Naive B cell (primary cell): Measurements from ENCODE around the gene NLRP1. TPM values are rescaled to one million over a fixed set of nuclear protein-coding genes. Genes with fewer than 3 reads are reported as not detected.

Source experiments
- ATAC-seq, 2 donors: fragments of 150-1000 bp; cut with Tn5 transposase; 2 replicates each; pipeline ENCODE4 v1.10.0; 2021; ENCODE audit warnings: low read depth in 2 of 2, mild to moderate bottlenecking in 2 of 2, moderate library complexity in 2 of 2
- DNase-seq: peaks from one replicate; pipeline ENCODE4 v3.0.0; 2022
- H3K27ac Mint-ChIP-seq, 6 donors: one replicate each; pipeline ENCODE4 v1.8.0; 2020 to 2022; ENCODE audit warnings: mild to moderate bottlenecking in 6 of 6, mixed read lengths in 6 of 6, moderate library complexity in 5 of 6, inconsistent platforms in 2 of 6
- H3K27me3 Mint-ChIP-seq, 3 donors: one replicate each; pipeline ENCODE4 v1.8.0; 2021 to 2022; ENCODE audit warnings: mixed read lengths in 3 of 3, mild to moderate bottlenecking in 1 of 3
- H3K36me3 Mint-ChIP-seq, 2 donors: one replicate each; pipeline ENCODE4 v1.8.0; 2020 to 2022; ENCODE audit warnings: mixed read lengths in 2 of 2, inconsistent platforms in 1 of 2, mild to moderate bottlenecking in 1 of 2
- H3K4me1 Mint-ChIP-seq, 3 donors: one replicate each; pipeline ENCODE4 v1.8.0; 2020 to 2022; ENCODE audit warnings: mixed read lengths in 3 of 3, inconsistent platforms in 1 of 3, mild to moderate bottlenecking in 1 of 3, moderate library complexity in 1 of 3
- H3K4me3 Mint-ChIP-seq, 8 donors: one replicate each; pipeline ENCODE4 v1.8.0; 2020 to 2022; ENCODE audit warnings: mild to moderate bottlenecking in 8 of 8, mixed read lengths in 8 of 8, moderate library complexity in 8 of 8, inconsistent platforms in 2 of 8
- H3K9me3 Mint-ChIP-seq, 7 donors: one replicate each; pipeline ENCODE4 v1.8.0; 2020 to 2022; ENCODE audit warnings: mixed read lengths in 7 of 7, mild to moderate bottlenecking in 5 of 7, inconsistent platforms in 2 of 7, moderate library complexity in 1 of 7
- polyA plus RNA-seq, 6 donors: library from polyadenylated mRNA; unstranded; fragments of 300-500 nt; fragmentation: Illumina TruSeq; gene quantifications; one replicate each; pipeline ENCODE4 v1.2.3, GENCODE V29; 2021; ENCODE audit warnings: low read depth in 6 of 6

The NLRP1 gene
- polyA plus RNA-seq, 6 donors from 2014 or later, result 8.8 to 43.3 (median 18.2) TPM

DNA sequence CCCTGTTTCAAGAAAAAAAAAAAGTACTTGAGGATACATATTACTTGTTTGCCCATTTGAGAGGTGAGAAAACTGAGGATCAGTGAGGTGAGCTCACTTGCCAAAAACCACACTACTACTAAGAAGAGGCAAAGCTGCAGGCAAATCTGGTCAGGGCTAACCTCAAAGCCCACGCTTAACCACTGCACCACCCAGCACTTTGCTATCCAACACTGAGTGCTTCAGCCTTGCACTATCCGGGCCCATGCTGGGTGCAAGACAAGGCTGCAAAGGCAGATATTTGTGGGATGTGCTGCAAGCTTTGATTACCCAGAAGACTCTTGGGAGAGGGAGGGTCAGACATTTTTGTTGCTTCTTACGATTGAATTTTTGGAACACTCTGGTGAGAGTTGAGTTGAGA, 23.6 kb upstream of the NLRP1 start:
- DNase-seq, result no peak
- Mint-ChIP-seq H3K36me3 (no peaks in the 10 kb centered on the region), H3K4me1 (peaks cover 0 to 4% (median 0%) of the 10 kb centered on the region in 3 donors), H3K9me3 (peaks cover 0 to 2% (median 0%) of the 10 kb centered on the region in 7 donors), H3K4me3 (no peak overlapping the region), H3K27ac (no peak overlapping the region), H3K27me3 (peaks cover 18 to 30% (median 25%) of the 10 kb centered on the region in 3 donors)
- ATAC-seq, result no peak

DNA sequence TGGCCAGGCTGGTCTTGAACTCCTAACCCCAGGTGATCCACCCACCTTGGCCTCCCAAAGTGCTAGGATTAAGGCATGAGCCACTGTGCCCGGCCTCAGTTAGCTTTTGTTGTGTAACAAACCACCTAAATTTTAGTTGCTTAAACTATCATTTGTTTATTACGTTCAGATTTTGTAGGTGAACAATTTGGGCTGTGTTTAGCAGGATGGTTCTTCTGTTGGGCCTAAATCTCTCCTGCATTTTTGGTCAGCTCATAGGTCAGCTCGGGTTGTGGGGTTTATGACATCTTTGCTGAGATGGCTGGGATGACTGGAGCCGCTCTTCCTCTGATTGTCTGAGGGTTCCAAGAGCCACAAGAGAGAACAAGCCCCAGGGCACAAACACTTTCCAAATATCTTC, 21.1 kb upstream of the NLRP1 start:
- ATAC-seq (no peak), DNase-seq (no peak)
- Mint-ChIP-seq H3K36me3 (no peaks in the 10 kb centered on the region), H3K4me1 (no peaks in the 10 kb centered on the region), H3K27me3 (peaks cover 32 to 51% (median 40%) of the 10 kb centered on the region in 3 donors), H3K4me3 (no peak overlapping the region), H3K9me3 (no peaks in the 10 kb centered on the region), H3K27ac (no peak overlapping the region)

DNA sequence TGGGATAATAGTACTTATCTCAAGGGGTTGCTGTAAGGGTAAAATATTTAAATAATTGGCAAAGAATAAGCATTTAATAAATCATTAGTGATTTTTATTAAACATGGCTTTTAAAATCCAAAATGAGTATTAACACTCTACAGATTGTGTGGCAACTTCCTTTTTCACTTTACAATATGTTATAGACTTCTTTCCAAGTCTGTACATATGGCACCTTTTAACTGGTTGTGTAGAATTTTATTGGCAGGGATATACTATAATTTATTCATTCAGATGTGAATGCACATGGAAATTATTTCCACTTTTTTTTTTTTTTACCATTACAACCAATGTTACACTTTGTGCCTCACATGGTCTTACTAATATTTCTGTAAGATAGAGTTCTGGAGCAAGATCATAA, 15.7 kb upstream of the NLRP1 start:
- Mint-ChIP-seq H3K4me1 (no peaks in the 10 kb centered on the region), H3K36me3 (no peaks in the 10 kb centered on the region), H3K9me3 (peaks cover 0 to 2% (median 0%) of the 10 kb centered on the region in 7 donors), H3K4me3 (no peak overlapping the region), H3K27me3 (peaks cover 48 to 61% (median 51%) of the 10 kb centered on the region in 3 donors), H3K27ac (no peak overlapping the region)
- no peak for DNase-seq
- ATAC-seq, result no peak

DNA sequence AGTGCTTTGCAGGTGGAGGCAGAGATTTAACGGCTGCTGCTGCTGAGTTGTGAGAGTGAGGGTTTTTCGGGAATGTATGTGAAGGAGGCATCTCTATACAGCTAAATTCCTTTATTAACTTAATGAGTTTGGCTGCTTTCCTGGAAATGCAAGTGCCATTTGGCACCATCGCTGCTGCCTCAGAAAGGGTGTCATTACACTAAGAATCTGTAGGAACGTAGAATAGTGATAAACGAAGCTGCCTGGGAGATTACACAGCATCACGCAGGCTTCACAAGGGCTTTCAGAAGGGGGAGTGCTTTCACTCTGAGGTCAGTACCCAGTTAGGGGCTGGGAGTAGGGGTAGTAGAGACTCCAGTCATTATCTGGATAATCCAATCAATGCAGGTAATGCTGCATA, 14.1 kb upstream of the NLRP1 start:
- DNase-seq, result no peak
- peaks cover 60 to 75% (median 65%) of the 10 kb centered on the region in 3 donors for H3K27me3 Mint-ChIP-seq

DNA sequence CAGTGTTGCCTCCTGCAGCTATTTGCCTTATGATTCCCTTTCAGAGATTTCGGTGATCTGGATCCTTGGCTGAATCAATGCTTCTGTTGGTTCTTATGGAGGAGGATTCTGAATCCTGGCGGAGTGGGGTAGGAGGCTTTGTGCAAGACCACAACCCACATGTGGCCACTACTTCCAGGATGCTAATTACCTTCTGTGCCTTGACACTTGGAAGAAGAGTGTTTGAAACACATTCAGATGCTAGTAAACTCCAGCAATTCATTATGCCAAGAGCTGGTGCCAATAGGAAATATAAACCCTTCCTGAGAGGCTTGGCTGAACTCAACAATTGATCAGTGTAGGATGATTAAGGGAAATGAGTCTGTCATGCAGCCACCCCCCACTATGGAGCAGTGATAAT, 12.1 kb upstream of the NLRP1 start:
- no peak overlapping the region for H3K4me3 Mint-ChIP-seq
- H3K4me1 Mint-ChIP-seq, result no peaks in the 10 kb centered on the region
- H3K27me3 Mint-ChIP-seq, result peaks cover 55 to 64% (median 63%) of the 10 kb centered on the region in 3 donors
- H3K36me3 Mint-ChIP-seq, result no peaks in the 10 kb centered on the region
- peak overlapping the region in 1 of 6 donors; percentile 4 for H3K27ac Mint-ChIP-seq
- ATAC-seq, result no peak
- DNase-seq, result no peak
- H3K9me3 Mint-ChIP-seq, result peaks cover 0 to 2% (median 0%) of the 10 kb centered on the region in 7 donors

More for the DNA sequence above, 14.1 kb upstream of the NLRP1 start:
- H3K9me3 Mint-ChIP-seq, result peaks cover 0 to 2% (median 0%) of the 10 kb centered on the region in 7 donors
- H3K27ac Mint-ChIP-seq, result peak overlapping the region in 1 of 6 donors; percentile 21
- ATAC-seq, result no peak
- H3K4me3 Mint-ChIP-seq, result no peak overlapping the region
- H3K36me3 Mint-ChIP-seq, result no peaks in the 10 kb centered on the region
- no peaks in the 10 kb centered on the region for H3K4me1 Mint-ChIP-seq

DNA sequence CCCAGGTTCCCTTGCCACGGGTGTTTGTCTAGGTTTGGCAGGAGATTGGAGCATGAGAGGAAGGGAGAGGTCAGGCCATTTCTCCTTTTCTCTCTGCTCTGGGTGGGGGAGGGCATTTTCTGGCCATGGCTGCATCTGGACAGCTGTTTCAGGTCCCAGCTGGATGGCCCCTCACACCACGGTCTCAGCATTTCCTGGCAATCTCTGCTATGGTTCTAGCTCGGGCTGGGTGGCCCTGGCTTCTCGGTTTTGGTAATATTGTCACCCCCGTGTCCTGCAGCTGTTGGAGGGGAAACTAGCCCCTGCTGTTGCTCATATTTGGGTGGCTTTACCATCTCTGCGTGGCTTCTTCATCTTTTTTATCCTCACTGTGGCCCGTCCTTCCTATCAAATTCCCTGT, 11.5 kb upstream of the NLRP1 start:
- Mint-ChIP-seq H3K27me3 (peaks cover 49 to 58% (median 57%) of the 10 kb centered on the region in 3 donors), H3K4me3 (no peak overlapping the region), H3K36me3 (no peaks in the 10 kb centered on the region), H3K4me1 (no peaks in the 10 kb centered on the region), H3K9me3 (peaks cover 0 to 2% (median 0%) of the 10 kb centered on the region in 7 donors), H3K27ac (peak overlapping the region in 1 of 6 donors; percentile 62)
- ATAC-seq, result no peak
- DNase-seq, result no peak

DNA sequence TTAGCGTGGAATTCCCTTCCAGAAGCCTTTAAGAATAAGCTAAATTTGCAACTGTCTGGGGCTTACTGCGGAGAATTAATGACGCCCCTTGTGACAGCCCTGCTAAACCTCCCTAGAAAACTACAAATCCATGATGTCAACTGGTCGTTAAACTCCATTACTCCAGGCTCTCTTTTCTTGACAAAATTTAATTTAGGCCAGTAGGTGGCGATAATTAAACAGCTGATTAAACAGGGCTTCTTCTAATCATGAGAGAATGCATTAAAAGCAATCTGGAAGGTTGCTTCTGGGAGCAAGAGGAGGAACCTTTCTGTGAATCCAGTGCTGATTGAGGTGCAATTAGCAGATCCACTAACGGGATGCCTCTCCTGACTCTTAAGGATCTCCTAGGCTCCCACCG, 8.1 kb upstream of the NLRP1 start:
- Mint-ChIP-seq H3K9me3 (no peaks in the 10 kb centered on the region), H3K36me3 (no peaks in the 10 kb centered on the region), H3K4me3 (no peak overlapping the region), H3K27me3 (peaks cover 35 to 39% (median 39%) of the 10 kb centered on the region in 3 donors), H3K27ac (no peak overlapping the region), H3K4me1 (peaks cover under 1 to 2% (median 2%) of the 10 kb centered on the region in 3 donors)
- ATAC-seq (peak in 1 of 2 donors; percentile 20), DNase-seq (peak; percentile 23)

DNA sequence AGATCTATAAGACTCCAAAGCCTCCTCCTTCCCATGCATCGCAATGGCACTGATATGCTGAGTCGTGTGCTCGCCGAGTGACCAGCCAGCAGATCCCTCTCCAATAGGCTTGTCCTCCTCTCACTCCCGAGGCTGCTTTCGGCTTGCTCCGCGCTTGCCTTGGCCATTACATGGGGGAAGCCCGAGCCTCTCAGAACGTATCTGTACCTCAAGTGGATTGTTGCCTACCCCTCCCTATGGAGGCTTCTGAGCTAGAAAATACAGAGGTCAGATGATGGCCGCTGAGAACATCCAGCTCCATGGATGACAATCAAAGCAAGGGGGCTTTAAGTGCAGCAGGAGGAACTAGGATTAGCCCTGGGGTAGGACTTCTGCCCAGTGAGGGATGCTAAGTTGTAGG, 7.7 kb upstream of the NLRP1 start:
- DNase-seq, result no peak
- no peak for ATAC-seq
- Mint-ChIP-seq H3K4me3 (no peak overlapping the region), H3K27me3 (peaks cover 30 to 38% (median 35%) of the 10 kb centered on the region in 3 donors), H3K27ac (peak overlapping the region in 2 of 6 donors; percentile 13 to 26), H3K4me1 (peaks cover 5 to 7% (median 6%) of the 10 kb centered on the region in 3 donors), H3K9me3 (no peaks in the 10 kb centered on the region), H3K36me3 (no peaks in the 10 kb centered on the region)

DNA sequence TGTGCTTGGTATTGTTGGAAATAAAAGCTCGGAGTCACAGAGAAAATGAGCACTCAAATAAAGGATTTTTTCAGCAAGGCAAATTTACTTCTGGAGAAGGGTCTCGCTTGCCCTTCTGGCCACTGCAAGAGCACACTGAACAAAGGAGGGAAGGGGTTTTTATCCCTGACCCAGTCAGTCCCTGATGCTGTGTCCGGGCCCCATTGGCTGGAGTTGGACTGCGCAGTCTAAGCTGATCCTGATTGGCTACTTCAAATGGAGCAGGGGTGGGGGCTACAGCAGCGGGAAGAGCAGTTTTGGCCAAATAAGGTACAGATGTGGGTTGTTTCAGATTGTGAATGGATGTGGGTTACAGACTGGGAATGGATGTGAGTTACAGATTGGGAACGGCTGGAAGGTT, 4.3 kb upstream of the NLRP1 start:
- Mint-ChIP-seq H3K4me3 (no peak overlapping the region), H3K36me3 (no peaks in the 10 kb centered on the region), H3K9me3 (no peaks in the 10 kb centered on the region), H3K27me3 (peaks cover 3 to 9% (median 3%) of the 10 kb centered on the region in 3 donors), H3K4me1 (peaks cover 17 to 31% (median 21%) of the 10 kb centered on the region in 3 donors), H3K27ac (peak overlapping the region in 1 of 6 donors; percentile 32)
- no peak for DNase-seq
- ATAC-seq, result no peak

DNA sequence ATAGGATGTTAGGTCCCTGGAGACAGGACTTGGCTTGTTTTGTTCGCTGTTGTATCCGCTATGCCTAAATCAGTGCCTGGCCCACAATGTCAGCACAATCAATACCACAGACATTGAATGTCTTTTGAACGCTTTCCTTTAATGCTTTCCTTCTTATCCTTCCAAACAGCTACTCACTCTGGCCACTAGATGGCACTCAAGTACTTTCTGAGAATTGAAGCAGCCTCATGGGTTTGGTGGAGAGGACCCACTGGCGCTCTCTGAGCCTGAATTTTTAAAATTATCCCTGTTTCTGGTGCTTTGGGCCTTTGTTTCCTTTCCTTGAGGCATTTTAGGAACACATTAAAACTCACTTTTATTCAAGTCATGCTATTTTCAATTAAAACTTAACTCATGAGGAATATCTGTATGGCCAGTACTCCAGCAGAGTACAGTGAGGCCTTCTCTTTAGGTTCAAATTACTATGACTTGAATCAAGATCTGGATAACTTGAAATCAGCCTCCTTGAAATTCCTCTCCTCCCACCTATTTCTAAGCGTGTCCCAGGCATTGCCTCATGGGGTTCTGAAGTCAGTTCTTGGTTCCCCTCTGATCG, 3.2 kb upstream of the NLRP1 start:
- peaks cover 27 to 38% (median 29%) of the 10 kb centered on the region in 3 donors for H3K4me1 Mint-ChIP-seq
- H3K9me3 Mint-ChIP-seq, result no peaks in the 10 kb centered on the region
- ATAC-seq, result no peak

DNA sequence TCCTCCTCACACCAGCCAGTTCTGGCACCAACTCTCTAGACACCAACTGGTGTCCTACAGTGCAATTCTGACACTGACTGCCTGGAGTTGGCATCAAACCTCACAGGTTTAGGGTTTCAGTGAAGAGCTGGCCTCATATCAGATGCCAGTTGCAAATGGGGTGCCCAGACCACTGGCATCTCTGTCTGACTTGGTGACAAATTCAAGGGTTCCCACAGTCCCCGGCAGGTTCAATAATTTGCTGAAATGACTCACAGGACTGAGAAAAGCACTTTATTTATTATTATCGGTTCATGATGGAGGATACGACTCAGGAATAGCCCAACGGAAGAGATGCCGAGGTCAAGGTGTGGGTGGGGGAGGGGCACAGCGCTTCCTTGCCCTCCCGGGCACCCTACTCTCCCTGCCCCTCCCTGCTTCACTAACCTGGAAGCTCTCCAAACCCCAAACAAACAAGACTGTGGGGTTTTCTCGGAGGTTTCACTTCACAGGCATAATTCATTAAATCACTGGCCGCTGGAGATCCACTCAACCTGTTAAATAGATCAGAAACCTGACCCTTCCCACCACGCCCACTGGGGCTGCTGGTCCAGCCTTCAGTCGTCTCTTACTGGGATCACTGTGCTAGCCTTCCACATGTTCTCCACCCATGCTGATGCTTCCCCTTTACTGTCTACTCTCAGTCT, 1.7 kb upstream of the NLRP1 start:
- DNase-seq, result no peak
- no peaks in the 10 kb centered on the region for H3K9me3 Mint-ChIP-seq
- H3K4me3 Mint-ChIP-seq, result peak overlapping the region in 4 of 8 donors; percentile 13 to 76 (median 52)
- H3K27me3 Mint-ChIP-seq, result no peaks in the 10 kb centered on the region
- ATAC-seq, result no peak
- peak overlapping the region; percentile 49 to 99 (median 86) for H3K27ac Mint-ChIP-seq
- peaks cover 38 to 54% (median 43%) of the 10 kb centered on the region in 3 donors for H3K4me1 Mint-ChIP-seq
- peaks cover 0 to 6% of the 10 kb centered on the region in 2 donors for H3K36me3 Mint-ChIP-seq

More for the DNA sequence above, 3.2 kb upstream of the NLRP1 start:
- Mint-ChIP-seq H3K36me3 (no peaks in the 10 kb centered on the region), H3K27me3 (peaks cover 0 to 5% (median 0%) of the 10 kb centered on the region in 3 donors), H3K4me3 (peak overlapping the region in 6 of 8 donors; percentile 3 to 62 (median 34)), H3K27ac (peak overlapping the region; percentile 67 to 99 (median 86))
- DNase-seq, result peak; percentile 71

DNA sequence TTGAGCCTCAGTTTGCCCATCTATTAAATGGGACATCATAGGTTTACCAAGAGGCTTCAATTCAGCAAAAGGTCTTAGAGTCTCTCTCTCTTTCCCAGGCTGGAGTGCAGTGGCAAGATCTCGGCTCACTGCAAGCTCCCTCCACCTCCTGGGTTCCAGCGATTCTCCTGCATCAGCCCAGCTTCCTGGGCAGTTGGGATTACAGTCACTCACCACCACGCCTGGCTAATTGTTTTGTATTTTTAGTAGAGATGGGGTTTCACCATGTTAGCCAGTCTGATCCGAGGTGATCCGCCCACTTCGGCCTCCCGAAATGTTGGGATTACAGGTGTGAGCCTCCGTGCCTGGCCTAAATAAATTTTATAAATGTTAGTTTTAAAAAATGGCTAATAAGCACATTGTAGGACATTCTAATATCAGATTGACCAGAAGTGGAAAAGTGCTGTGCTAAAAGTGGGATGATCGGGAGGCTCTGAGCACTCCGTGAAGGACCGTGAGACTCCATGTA, 1.0 kb upstream of the NLRP1 start:
- peak overlapping the region in 6 of 8 donors; percentile 25 to 100 (median 96) for H3K4me3 Mint-ChIP-seq
- no peak for DNase-seq
- no peaks in the 10 kb centered on the region for H3K27me3 Mint-ChIP-seq
- H3K27ac Mint-ChIP-seq, result peak overlapping the region; percentile 77 to 99 (median 98)
- peaks cover 43 to 60% (median 49%) of the 10 kb centered on the region in 3 donors for H3K4me1 Mint-ChIP-seq
- no peaks in the 10 kb centered on the region for H3K9me3 Mint-ChIP-seq
- no peak for ATAC-seq
- peaks cover 6 to 8% of the 10 kb centered on the region in 2 donors for H3K36me3 Mint-ChIP-seq

DNA sequence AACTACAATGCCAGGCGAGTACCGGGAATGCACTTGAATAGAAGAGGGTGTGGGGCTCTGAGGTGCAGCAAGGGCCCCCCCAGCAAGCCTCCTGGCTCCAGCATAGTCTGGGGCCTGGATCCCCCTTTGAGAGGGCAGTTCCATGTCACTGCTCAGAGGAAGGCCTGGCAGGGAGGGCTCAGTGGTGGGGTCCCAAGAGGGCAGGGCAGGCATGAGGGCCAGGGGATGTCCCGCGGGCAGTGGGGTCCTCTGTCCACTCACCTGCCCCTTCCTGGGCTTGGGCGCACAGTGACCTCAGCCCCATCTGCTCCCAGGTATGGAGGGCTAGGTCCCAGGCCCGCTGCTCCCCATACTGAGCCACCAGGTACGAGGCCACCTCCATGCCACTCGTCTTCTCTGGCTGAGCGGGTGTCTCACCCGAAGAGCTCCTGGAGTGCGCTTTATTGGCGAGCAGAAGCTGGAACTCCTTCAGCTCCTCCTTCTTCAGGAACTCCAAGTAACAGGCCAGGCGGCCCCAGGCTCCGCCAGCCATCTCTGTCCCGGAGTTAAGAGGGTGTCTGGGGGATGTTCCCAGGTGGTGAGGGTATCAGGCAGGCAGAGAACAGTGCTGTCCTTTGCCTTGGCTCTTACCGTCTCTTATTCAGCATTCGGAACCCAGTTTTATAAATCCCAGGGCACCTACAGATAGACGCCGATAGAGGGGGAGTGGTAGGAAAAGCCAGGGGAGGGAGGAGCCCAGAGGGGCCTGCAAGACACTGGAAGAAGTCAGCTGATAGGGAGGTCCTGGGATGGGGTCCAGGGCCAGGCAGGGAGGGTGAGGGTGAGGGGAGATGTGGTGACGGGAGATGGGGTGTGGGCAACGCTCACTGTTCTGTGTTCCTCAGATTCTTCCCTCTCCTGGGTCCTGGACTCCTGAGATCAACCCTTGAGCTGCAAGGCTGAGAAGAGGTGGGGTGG, 605 bp downstream of the NLRP1 start:
- H3K9me3 Mint-ChIP-seq, result peaks cover 0 to 3% (median 0%) of the 10 kb centered on the region in 7 donors
- ATAC-seq (peak; percentile 14 to 20), DNase-seq (no peak)
- H3K27me3 Mint-ChIP-seq, result no peaks in the 10 kb centered on the region
- H3K4me1 Mint-ChIP-seq, result peaks cover 50 to 73% (median 59%) of the 10 kb centered on the region in 3 donors
- peak overlapping the region; percentile 95 to 100 (median 98) for H3K4me3 Mint-ChIP-seq
- H3K27ac Mint-ChIP-seq, result peak overlapping the region; percentile 94 to 99 (median 98)
- peaks cover 15 to 16% of the 10 kb centered on the region in 2 donors for H3K36me3 Mint-ChIP-seq
